GM21367 (cell line): ENCODE results near the gene A2ML1.
"Not testable (repeated sequence)": the region's sequence is repeated elsewhere in the genome, so short reads cannot be mapped to it uniquely, and the experiment has no call there.

Experiments used
- ATAC-seq: cut with Tn5 transposase; IDR thresholded peaks from one replicate; pipeline ENCODE4 v1.9.1; 2021; ENCODE audit not compliant: unreplicated experiment

A2ML1 gene

DNA sequence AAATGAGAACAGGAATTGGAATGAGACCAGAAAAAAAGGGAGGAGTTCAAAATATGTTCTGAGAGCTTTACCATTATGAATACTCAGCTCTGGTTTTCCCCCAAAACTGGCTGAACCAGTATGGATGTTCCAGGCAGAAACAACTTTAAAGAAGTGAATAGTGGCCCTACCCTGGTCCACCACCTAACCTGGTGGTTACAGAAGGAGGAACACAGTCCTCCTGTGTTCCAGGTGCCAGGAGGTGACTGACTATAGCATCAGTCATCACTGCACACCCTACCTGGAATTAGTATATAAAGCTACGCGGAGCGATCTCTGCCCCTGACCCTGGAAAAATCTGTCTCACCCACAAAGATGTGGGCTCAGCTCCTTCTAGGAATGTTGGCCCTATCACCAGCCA is at the start of gene A2ML1:
A2ML1 (plus strand) TSS at position 324 of the 400 bp plus-strand sequence; CDS start at position 355, 31 bp downstream.
- no peak for ATAC-seq

- no peak for ATAC-seq
Measured at GRCh38 chr12:8773461-8773860, 49.0 kb upstream of the A2ML1 start.

GRCh38 chr12:8779281-8779680 is 43.1 kb upstream of the A2ML1 start:
- ATAC-seq: no peak

DNA sequence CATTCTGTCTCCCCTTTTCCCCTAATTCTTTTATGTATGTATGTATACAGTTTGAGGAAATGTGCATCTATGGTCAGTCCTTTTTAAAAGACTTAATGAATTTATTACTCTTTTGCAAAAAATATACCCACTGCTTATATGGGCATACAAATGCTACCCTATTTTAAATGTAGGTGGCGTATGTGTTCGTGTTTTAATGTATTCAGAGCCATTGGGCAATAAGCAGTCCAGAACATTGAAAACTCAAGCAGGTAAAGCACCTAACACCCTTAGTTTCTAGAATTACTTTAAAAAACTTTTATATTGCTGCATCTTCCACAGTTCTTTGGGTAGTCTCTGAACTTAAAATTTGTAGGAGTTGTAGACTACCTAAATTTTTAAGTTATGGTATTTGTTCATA is 42.6 kb upstream of the A2ML1 start:
- no peak for ATAC-seq

DNA sequence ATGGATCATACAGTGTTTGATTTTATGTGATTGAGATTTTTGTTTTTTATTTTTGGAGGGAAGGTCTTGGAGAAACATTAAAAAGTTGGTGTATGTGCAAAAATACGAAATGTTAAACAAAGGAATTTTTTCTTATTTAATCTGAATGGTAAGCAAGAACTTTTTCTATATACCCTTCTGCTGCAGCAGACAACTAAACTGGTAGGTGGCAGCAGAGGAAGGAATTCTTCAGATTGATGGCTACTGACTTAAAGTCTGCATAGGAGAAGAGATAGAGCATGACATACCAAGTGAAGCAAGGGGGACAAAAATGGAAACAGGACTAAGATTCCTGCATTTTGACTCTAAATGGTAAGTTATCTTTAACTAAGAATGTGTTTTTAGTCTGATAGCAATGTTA is 42.0 kb upstream of the A2ML1 start:
- ATAC-seq: no peak

DNA sequence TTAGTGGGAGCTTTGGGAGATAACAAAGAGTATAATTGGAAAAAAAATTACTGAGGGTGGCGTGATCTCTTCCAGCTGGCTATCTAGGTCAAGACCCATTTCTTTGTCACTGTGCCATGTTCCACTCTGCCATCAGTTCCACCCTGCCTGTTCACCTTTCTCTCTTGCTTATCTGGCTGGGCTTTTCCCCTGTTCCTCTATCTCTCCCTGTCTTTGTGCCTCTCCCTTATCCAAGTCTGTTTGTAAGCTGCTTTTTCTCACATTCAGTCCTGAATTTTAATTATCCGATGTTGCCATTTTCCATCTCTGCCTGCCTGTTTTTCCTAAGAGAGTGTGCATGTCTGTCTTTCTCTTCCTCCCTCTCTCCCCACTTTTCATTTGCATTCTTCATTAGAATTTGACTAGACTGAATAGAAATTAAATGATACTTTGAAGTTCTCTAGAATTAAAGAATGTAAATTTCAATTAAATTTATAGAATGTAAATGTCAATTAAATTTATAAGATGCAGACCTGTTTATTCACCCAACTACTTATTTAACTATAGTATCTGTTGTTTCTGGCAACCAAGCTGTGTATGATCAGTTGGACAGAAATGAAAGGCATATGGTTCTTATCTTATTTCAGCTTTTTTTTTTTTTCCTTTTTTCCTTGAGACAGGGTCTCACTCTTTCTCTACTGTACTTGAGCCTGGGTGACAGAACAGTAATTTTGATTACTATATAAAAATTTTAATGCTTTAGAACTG is 40.9 kb upstream of the A2ML1 start:
- no peak for ATAC-seq

DNA sequence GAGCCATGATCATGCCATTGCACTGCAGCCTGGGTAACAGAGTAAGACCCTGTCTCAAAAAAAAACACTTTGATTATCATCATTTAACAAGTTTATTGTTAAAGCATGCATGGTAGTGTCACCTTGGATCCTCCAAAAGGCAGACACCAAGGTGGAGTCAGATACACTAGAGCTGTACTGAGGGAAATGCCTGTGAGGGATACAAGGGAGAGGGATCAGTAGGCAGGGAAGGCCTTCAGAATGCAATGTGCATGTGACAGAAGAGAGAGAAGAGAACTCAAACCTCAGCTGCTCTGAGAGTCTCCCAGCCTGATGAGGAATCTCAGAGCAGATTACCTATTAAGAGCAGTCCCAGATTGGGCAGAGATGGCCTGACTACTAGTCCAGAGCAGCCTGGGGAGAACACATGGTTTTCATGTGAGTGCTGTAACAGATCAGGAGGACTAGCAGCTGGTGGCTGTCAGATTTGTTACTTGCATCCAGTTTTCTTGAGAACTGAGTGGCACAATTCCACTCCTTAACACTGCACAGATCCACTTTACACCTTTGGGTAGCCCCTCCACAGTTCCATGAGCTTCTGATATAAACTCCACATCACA is 38.0 kb upstream of the A2ML1 start:
- ATAC-seq: no peak

DNA sequence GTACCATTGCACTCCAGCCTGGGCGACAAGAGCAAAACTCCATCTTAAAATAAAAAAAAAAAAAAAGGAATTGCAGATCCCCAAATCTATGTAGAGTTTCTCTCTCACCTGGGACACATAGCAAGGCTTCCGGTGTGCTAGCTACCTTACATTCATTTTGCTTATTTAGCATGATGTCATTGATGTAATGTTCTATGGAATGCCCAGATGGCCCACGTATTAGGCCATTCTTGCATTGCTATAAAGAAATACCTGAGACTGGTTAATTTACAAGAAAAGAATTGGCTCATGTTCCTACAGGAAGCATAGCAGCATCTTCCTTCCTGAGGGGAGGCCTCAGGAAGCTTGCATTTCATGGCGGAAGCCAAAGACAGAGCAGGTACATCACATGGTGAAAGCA is 36.9 kb upstream of the A2ML1 start:
- ATAC-seq: no peak

- not testable (repeated sequence) for ATAC-seq
Measured at GRCh38 chr12:8787206-8787605, 35.2 kb upstream of the A2ML1 start.

DNA sequence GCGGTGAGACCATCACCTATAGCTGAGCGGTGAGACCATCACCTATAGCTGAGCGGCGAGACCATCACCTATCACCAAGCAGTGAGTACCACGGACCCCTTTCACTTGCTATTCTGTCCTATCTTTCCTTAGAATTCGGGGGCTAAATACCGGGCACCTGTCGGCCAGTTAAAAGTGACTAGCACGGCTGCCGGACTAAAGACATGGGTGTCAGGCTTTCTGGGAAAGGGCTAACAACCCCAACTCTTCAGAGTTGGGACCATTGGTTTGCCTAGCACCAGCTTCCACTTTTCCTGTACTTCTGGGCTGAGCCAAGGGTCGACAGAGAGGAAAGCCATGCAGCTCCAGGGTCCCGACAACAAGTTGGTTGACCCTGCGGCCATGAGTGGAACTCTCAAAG is 33.7 kb upstream of the A2ML1 start:
- ATAC-seq: not testable (repeated sequence)

DNA sequence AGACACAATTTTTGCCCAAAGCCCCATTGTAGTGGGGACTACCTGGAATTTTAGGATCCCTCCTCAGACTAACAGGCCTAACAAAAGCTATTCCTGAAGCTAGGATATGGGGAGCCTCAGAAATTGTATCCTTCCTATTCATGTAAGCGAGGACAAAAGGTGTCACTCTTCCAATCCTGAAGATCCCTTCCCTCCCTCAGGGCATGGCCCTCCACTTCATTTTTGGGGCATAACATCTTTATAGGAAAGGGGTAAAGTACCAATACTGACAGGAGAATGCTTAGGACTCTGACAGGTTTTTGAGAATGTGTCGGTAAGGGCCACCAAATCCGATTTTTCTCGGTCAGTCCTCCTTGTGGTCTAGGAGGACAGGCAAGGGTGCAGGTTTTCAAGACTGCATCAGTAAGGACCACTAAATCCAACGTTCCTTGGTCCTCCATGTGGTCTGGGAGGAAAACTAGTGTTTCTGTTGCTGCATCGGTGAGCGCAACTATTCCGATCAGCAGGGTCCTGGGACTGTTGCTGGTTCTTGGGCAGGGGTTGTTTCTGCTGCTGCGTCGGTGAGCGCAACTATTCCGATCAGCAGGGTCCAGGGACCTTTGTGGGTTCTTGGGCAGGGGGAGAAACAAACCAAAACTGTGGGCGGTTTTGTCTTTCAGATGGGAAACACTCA is 32.9 kb upstream of the A2ML1 start:
- not testable (repeated sequence) for ATAC-seq

GRCh38 chr12:8793226-8793625 is 29.2 kb upstream of the A2ML1 start:
- not testable (repeated sequence) for ATAC-seq

DNA sequence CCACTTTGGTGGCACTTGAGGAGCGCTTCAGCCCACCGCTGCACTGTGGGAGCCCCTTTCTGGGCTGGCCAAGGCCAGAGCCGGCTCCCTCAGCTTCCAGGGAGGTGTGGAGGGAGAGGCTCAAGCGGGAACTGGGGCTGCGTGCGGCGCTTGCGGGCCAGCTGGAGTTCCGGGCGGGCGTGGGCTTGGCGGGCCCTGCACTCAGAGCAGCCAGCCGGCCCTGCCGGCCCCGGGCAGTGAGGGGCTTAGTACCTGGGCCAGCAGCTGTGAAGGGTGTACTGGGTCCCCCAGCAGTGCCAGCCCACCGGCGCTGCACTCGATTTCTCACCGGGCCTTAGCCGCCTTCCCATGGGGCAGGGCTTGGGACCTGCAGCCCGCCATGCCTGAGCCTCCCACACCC is 27.8 kb upstream of the A2ML1 start:
- not testable (repeated sequence) for ATAC-seq

GRCh38 chr12:8796831-8797626 is 25.4 kb upstream of the A2ML1 start:
- ATAC-seq: no peak

DNA sequence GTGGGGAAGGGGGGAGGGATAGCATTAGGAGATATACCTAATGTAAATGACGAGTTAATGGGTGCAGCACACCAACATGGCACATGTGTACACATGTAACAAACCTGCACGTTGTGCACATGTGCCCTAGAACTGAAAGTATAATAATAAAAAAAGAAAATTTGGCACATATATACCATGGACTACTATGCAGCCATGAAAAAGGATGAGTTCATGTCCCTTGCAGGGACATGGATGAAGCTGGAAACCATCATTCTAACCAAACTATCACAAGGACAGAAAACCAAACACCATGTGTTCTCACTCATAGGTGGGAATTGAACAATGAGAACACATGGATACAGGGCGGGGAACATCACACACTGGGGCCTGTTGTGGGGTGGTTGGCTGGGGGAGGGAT is 21.2 kb upstream of the A2ML1 start:
- ATAC-seq: not testable (repeated sequence)

- ATAC-seq: not testable (repeated sequence)
Measured at GRCh38 chr12:8804833-8805232, 17.6 kb upstream of the A2ML1 start.

GRCh38 chr12:8805487-8805886 is 16.9 kb upstream of the A2ML1 start:
- not testable (repeated sequence) for ATAC-seq

GRCh38 chr12:8807084-8807483 is 15.3 kb upstream of the A2ML1 start:
- not testable (repeated sequence) for ATAC-seq

GRCh38 chr12:8810112-8810511 is 12.3 kb upstream of the A2ML1 start:
- not testable (repeated sequence) for ATAC-seq

- ATAC-seq: no peak
Measured at GRCh38 chr12:8813572-8814357, 8.7 kb upstream of the A2ML1 start.
